Measurements from ENCODE around the gene SIX5. TPM values are rescaled to one million over a fixed set of nuclear protein-coding genes. Genes with fewer than 3 reads are reported as not detected.

The SIX5 gene
- total RNA-seq, 2 experiments from 2014 or later, result 9.4 to 15.2 TPM

DNA sequence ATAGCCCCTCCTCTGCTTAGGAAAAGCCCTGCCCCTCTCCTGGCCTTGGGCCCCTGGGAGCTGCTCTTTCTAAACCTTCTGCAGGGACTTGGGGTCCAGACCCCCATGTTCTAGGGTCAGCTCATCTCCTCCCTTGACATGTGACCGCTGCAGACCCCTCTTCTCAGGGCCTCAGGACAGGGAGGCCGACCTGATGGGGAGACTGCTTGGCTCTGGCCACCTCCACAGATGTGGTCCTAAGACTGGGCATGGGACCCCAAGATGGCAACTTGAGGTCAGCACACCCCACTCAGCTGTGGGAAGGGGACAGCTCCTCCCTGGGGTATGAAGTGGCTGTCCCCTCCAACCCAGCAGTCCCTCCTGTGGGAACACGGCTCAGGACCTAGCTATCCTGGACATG lies 3.9 kb upstream of the SIX5 start:
- POLR2A ChIA-PET, result no interaction called here

DNA sequence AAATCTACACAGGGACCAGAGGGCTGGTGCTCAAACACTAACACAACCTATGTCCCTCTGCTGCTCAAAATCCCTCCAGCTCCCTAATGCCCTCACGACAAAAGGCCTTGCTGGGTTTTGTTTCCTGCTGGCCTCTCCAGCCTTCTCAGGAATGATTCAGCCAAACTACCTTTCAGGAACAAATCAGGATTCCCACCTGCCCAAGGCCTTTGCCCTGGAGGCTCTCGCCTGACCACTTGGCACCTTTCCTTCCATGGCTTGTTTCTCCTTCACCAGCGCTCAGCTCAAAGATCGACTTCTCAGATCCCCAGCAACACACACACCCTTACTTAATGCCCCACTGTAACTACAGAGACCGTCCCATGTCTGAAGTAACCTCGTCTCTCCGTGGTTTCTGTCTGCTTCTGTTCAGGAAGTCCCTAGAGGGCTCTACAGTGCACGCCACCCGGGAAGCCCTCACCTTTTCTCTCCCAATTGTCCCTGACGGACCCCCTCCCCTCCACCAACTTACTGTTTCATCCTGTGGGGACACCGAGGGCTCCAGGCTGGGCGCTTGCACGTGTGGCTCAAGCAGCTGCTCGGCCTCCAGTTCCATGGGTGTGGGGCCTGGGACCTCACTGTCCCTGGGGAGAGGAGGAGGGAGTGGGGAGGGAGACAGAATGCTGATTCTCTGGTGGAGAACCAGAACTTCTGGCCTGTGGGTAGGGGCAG lies 3.2 kb upstream of the SIX5 start:
- intact Hi-C loops (cut with micrococcal nuclease; ENCODE audit: unreplicated experiment), result loop anchor here (5.0 kb wide), 1 partner anchor 80 kb away; the partner anchor contains the start of genes QPCTL and SNRPD2
- no peak for TF ChIP-seq EZH2phosphoT487 (IDR thresholded peaks at IDR 0.05; ENCODE audit: borderline replicate concordance, low read depth, low read length)
- TF ChIP-seq, protein P1, sequence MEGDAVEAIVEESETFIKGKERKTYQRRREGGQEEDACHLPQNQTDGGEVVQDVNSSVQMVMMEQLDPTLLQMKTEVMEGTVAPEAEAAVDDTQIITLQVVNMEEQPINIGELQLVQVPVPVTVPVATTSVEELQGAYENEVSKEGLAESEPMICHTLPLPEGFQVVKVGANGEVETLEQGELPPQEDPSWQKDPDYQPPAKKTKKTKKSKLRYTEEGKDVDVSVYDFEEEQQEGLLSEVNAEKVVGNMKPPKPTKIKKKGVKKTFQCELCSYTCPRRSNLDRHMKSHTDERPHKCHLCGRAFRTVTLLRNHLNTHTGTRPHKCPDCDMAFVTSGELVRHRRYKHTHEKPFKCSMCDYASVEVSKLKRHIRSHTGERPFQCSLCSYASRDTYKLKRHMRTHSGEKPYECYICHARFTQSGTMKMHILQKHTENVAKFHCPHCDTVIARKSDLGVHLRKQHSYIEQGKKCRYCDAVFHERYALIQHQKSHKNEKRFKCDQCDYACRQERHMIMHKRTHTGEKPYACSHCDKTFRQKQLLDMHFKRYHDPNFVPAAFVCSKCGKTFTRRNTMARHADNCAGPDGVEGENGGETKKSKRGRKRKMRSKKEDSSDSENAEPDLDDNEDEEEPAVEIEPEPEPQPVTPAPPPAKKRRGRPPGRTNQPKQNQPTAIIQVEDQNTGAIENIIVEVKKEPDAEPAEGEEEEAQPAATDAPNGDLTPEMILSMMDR (conservative IDR thresholded peaks at IDR 0.05; ENCODE audit: low read length), result no peak
- Histone ChIP-seq H2AFZ (ENCODE audit: low read length) (no peak overlapping the region), H3K4me1 (ENCODE audit: insufficient read depth, low read length, poor library complexity, severe bottlenecking) (peaks cover 33% of the 10 kb centered on the region), H3K79me2 (ENCODE audit: insufficient read depth, low read depth, low read length) (no peaks in the 10 kb centered on the region), H3K9me2 (ENCODE audit: insufficient read depth, low read length) (no peaks in the 10 kb centered on the region), H4K20me1 (ENCODE audit: insufficient read depth, low read length) (no peaks in the 10 kb centered on the region), H3K27ac (ENCODE audit: low read depth, low read length, poor library complexity, severe bottlenecking) (no peak overlapping the region), H3K36me3 (ENCODE audit: insufficient read depth, low read length) (peaks cover 5% of the 10 kb centered on the region; the same call in 1 of the 2 replicates), H3K4me2 (ENCODE audit: low read length) (no peak overlapping the region), H3K9me3 (ENCODE audit: low read length) (no peaks in the 10 kb centered on the region), H3K4me3 (ENCODE audit: low read depth, low read length, poor library complexity, severe bottlenecking) (no peak overlapping the region)
- ChIA-PET POLR2A (no interaction called here), CTCF (ENCODE audit: unreplicated experiment) (no interaction called here)
- DNase-seq (ENCODE audit: low spot score), result no peak
- no TSS peak for BruUV-seq (replicated peaks)

More for the DNA sequence above, 3.9 kb upstream of the SIX5 start:
- Histone ChIP-seq H3K36me3 (ENCODE audit: insufficient read depth, low read length) (peaks cover 7% of the 10 kb centered on the region; the same call in 1 of the 2 replicates), H3K9me2 (ENCODE audit: insufficient read depth, low read length) (no peaks in the 10 kb centered on the region), H3K4me3 (ENCODE audit: low read depth, low read length, poor library complexity, severe bottlenecking) (no peak overlapping the region), H3K9me3 (ENCODE audit: low read length) (no peaks in the 10 kb centered on the region), H2AFZ (ENCODE audit: low read length) (no peak overlapping the region), H3K4me2 (ENCODE audit: low read length) (0 out of 2 replicates have a peak overlapping the region, but pooled peaks have one; percentile 3), H3K4me1 (ENCODE audit: insufficient read depth, low read length, poor library complexity, severe bottlenecking) (peaks cover 30% of the 10 kb centered on the region), H3K79me2 (ENCODE audit: insufficient read depth, low read depth, low read length) (no peaks in the 10 kb centered on the region), H4K20me1 (ENCODE audit: insufficient read depth, low read length) (no peaks in the 10 kb centered on the region), H3K27ac (ENCODE audit: low read depth, low read length, poor library complexity, severe bottlenecking) (peak overlapping the region; percentile 26)
- no peak for DNase-seq (ENCODE audit: low spot score)
- no TSS peak for BruUV-seq (replicated peaks)
- CTCF ChIA-PET (ENCODE audit: unreplicated experiment), result no interaction called here
- intact Hi-C loops (cut with micrococcal nuclease; ENCODE audit: unreplicated experiment), result loop anchor here (5.0 kb wide), 1 partner anchor 81 kb away; the partner anchor contains the start of genes QPCTL and SNRPD2
- TF ChIP-seq, protein P1 (conservative IDR thresholded peaks at IDR 0.05; ENCODE audit: low read length), result no peak
- TF ChIP-seq EZH2phosphoT487 (IDR thresholded peaks at IDR 0.05; ENCODE audit: borderline replicate concordance, low read depth, low read length), result no peak

DNA sequence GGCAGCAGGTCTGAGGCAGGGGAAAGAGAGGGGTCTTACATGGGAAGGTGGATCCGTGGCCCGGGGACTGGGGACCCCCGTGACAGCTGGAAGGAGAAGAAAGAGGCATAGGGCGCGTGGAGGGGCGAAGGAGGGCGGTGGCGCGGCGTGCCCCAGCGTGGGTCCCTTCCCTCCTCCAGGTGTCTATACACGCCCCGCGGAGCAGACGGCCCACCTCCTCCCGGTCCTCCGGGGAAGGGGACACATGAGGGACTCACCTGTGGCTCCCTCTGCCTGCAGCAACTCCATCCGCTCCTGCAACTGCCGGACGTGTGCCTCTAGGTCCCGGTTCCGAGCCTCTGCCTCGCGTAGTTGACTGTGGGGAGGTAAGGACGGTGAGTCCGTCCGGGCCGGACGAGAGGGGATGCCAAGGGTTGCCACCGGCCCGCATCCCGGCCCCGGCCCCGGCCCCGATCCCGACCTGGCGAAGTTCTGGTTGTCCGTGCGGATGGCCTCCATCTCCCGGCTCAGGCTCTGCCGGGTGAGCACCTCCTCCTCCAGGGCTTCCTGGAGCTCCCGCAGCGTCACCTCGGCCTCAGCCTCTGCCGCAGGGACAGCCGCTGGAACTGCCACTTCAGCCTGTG lies 2.4 kb upstream of the SIX5 start:
- Histone ChIP-seq H3K9me2 (ENCODE audit: insufficient read depth, low read length) (no peaks in the 10 kb centered on the region), H3K4me2 (ENCODE audit: low read length) (peak overlapping the region; percentile 91), H2AFZ (ENCODE audit: low read length) (no peak overlapping the region), H3K4me1 (ENCODE audit: insufficient read depth, low read length, poor library complexity, severe bottlenecking) (peaks cover 33% of the 10 kb centered on the region), H3K79me2 (ENCODE audit: insufficient read depth, low read depth, low read length) (no peaks in the 10 kb centered on the region), H3K4me3 (ENCODE audit: low read depth, low read length, poor library complexity, severe bottlenecking) (peak overlapping the region; percentile 71), H3K36me3 (ENCODE audit: insufficient read depth, low read length) (no peaks in the 10 kb centered on the region), H3K9me3 (ENCODE audit: low read length) (no peaks in the 10 kb centered on the region), H4K20me1 (ENCODE audit: insufficient read depth, low read length) (no peaks in the 10 kb centered on the region), H3K27ac (ENCODE audit: low read depth, low read length, poor library complexity, severe bottlenecking) (peak overlapping the region; percentile 29)
- no peak for DNase-seq (ENCODE audit: low spot score)
- intact Hi-C loops (cut with micrococcal nuclease; ENCODE audit: unreplicated experiment), result loop anchor here (5.0 kb wide), 1 partner anchor 79 kb away; the partner anchor contains the start of genes QPCTL and SNRPD2
- no peak for TF ChIP-seq EZH2phosphoT487 (IDR thresholded peaks at IDR 0.05; ENCODE audit: borderline replicate concordance, low read depth, low read length)
- TF ChIP-seq, protein P1 (conservative IDR thresholded peaks at IDR 0.05; ENCODE audit: low read length), result no peak
- ChIA-PET POLR2A (no interaction called here), CTCF (ENCODE audit: unreplicated experiment) (no interaction called here)
- BruUV-seq (replicated peaks), result no TSS peak
